Esophagus muscularis mucosa (tissue), 4 donors: ENCODE measurements around the gene KCNJ6.

Source experiments
- EP300 ChIP-seq: sonication (generic); formaldehyde crosslinking; IDR thresholded peaks from one replicate; pipeline ENCODE4 v1.6.1; 2017; ENCODE audit warnings: antibody characterized with exemption
- POLR2A ChIP-seq: fragments of 450-650 bp; IDR thresholded peaks from one replicate; pipeline ENCODE4 v1.6.1; 2017; ENCODE audit warnings: antibody characterized with exemption, moderate library complexity, mild to moderate bottlenecking, low read depth
- POLR2AphosphoS5 ChIP-seq, 2 donors: sonication (generic); formaldehyde crosslinking; IDR thresholded peaks; one replicate each; pipeline ENCODE4 v1.6.1; 2017; ENCODE audit warnings: antibody characterized with exemption in 2 of 2
- TF ChIP-seq, protein P1 (sequence below), 3 experiments: fragments of 200-600 bp in 2 of 3; fragments of 450-650 bp in 1 of 3; sonication (generic) in 2 of 3; IDR thresholded peaks; one replicate each; pipeline ENCODE4 v1.5.1; 2017 to 2019; ENCODE audit warnings: antibody characterized with exemption in 3 of 3, mild to moderate bottlenecking in 2 of 3, moderate library complexity in 1 of 3

DNA sequence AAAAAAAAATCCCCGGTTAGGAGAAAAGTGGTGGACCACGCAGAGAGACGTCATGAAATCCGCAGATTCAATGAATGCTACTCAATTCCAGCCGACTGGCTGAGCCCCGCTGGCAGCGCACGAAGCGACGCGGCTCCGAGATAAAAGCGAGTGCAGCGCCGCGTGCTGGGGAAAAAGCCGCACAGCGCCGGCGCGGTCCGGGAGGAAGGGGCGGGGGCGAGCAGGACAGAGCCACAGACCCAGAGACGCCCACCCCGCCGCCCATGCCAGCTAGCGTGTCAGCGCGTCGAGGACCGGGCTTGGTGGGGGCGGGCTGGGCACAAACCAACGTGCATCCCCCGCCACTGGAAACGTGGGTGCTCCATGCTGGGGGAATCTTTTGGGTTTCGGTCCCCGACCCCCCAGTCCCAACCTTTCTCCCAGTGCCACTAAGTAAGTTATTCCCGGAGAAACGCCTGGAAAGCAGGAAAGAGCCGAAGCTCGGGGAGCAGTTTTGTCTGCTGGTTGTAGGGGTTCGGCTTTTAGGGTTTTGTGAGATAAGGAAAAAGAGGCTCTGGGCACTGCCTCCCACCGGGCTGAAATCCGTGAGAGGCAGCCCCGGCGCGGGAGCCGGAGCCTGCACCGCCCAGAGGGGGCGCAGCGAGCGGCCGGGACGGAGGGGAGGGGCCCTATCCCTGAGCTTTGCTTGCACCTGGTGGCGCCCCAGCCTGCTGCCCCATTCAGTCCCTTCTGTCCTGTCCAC lies at the start of gene KCNJ6:
- TF ChIP-seq POLR2AphosphoS5 (IDR thresholded peaks at IDR 0.05) (no peak), POLR2A (no peak), EP300 (no peak)
- TF ChIP-seq, protein P1, sequence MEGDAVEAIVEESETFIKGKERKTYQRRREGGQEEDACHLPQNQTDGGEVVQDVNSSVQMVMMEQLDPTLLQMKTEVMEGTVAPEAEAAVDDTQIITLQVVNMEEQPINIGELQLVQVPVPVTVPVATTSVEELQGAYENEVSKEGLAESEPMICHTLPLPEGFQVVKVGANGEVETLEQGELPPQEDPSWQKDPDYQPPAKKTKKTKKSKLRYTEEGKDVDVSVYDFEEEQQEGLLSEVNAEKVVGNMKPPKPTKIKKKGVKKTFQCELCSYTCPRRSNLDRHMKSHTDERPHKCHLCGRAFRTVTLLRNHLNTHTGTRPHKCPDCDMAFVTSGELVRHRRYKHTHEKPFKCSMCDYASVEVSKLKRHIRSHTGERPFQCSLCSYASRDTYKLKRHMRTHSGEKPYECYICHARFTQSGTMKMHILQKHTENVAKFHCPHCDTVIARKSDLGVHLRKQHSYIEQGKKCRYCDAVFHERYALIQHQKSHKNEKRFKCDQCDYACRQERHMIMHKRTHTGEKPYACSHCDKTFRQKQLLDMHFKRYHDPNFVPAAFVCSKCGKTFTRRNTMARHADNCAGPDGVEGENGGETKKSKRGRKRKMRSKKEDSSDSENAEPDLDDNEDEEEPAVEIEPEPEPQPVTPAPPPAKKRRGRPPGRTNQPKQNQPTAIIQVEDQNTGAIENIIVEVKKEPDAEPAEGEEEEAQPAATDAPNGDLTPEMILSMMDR (IDR thresholded peaks at IDR 0.05) = no peak
